GM21447 (cell line): ENCODE measurements around the gene GLUL.
A peak's percentile ranks its signal among the peaks of the same experiment; 100 is the strongest.

Experiments used
- ATAC-seq: cut with Tn5 transposase; IDR thresholded peaks from one replicate; pipeline ENCODE4 v1.9.1; 2021; ENCODE audit not compliant: unreplicated experiment

The GLUL gene

GRCh38 chr1:182391362-182392049 lies at the start of gene GLUL:
TSS of gene GLUL (minus strand) at chr1:182391790. CDS start at chr1:182388737, 3,053 bp downstream.
- ATAC-seq, result peak; percentile 74

- ATAC-seq, result no peak
Measured at GRCh38 chr1:182438326-182438725, 46.7 kb upstream of the GLUL start.

GRCh38 chr1:182433580-182433979 lies 42.0 kb upstream of the GLUL start:
- no peak for ATAC-seq

GRCh38 chr1:182431278-182431677 lies 39.7 kb upstream of the GLUL start:
- no peak for ATAC-seq

- peak; percentile 33 for ATAC-seq
Measured at GRCh38 chr1:182430263-182431068, 38.9 kb upstream of the GLUL start.

- ATAC-seq, result no peak
Measured at GRCh38 chr1:182428043-182428442, 36.5 kb upstream of the GLUL start.

- ATAC-seq, result peak; percentile 66
Measured at GRCh38 chr1:182426442-182427430, 35.1 kb upstream of the GLUL start.

GRCh38 chr1:182415789-182416188 lies 24.2 kb upstream of the GLUL start:
- ATAC-seq, result no peak

- ATAC-seq, result no peak
Measured at GRCh38 chr1:182413969-182414368, 22.4 kb upstream of the GLUL start.

- ATAC-seq, result no peak
Measured at GRCh38 chr1:182413486-182413885, 21.9 kb upstream of the GLUL start.

GRCh38 chr1:182410620-182411273 lies 19.2 kb upstream of the GLUL start:
- ATAC-seq, result no peak

- ATAC-seq, result no peak
Measured at GRCh38 chr1:182410138-182410537, 18.5 kb upstream of the GLUL start.

GRCh38 chr1:182408435-182409075 lies 17.0 kb upstream of the GLUL start:
- no peak for ATAC-seq

- no peak for ATAC-seq
Measured at GRCh38 chr1:182407724-182408123, 16.1 kb upstream of the GLUL start.

- ATAC-seq, result no peak
Measured at GRCh38 chr1:182406012-182406411, 14.4 kb upstream of the GLUL start.

GRCh38 chr1:182405578-182405977 lies 14.0 kb upstream of the GLUL start:
- no peak for ATAC-seq

- no peak for ATAC-seq
Measured at GRCh38 chr1:182404781-182405180, 13.2 kb upstream of the GLUL start.

- no peak for ATAC-seq
Measured at GRCh38 chr1:182400567-182400966, 9.0 kb upstream of the GLUL start, which contains the start of gene TEDDM1. TSS of gene TEDDM1 (minus strand) at chr1:182400667. CDS start at chr1:182400485, 182 bp downstream.

GRCh38 chr1:182397653-182398393 lies 6.2 kb upstream of the GLUL start:
- ATAC-seq, result no peak
